Measurements from ENCODE around the gene GSTM5. TPM values are rescaled to one million over a fixed set of nuclear protein-coding genes. Genes with fewer than 3 reads are reported as not detected.

GSTM5 gene
- total RNA-seq, 4 donors from 2014 or later: 0.51 to 24.8 (median 22.3) TPM

DNA sequence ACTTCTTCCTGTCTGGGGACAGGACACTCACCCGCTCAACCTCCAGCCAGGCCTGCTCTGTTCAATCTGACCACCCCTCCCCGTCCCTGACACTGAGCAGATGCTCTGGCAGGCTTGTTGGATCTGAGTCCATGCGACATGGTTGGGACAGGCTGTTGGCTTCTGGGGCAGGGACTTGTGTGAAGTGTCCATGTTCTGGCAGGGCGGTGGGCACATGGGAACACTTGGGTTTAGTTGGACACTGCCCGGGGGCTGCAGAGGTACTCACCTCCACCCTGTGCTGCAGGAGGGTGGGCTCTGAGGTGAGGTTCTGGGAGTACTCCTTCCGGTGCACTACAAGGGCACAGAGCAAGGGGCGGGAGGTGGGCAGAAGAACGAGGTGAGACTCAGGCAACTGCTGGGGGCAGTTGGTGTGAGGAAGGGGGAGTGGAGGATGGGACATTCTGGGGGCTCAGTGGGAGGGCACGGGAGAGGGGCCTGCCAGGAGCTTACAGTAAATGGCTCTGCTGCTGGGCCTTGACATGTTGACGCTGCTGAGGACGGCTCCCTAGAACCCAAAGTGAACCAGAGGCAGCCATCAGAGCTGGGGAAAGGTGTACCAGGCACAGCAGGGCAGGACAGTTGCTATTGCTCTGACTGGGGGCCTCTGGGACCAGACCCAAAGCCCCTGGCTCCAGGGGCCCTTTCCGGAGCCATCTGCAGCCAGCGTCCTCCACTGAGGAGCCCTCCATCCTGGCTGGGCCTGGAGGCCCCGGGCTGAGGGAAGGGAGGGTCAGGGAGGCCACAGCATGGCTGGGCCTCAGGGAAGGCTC is 49.4 kb downstream of the GSTM5 start:
- TF ChIP-seq, protein P1, sequence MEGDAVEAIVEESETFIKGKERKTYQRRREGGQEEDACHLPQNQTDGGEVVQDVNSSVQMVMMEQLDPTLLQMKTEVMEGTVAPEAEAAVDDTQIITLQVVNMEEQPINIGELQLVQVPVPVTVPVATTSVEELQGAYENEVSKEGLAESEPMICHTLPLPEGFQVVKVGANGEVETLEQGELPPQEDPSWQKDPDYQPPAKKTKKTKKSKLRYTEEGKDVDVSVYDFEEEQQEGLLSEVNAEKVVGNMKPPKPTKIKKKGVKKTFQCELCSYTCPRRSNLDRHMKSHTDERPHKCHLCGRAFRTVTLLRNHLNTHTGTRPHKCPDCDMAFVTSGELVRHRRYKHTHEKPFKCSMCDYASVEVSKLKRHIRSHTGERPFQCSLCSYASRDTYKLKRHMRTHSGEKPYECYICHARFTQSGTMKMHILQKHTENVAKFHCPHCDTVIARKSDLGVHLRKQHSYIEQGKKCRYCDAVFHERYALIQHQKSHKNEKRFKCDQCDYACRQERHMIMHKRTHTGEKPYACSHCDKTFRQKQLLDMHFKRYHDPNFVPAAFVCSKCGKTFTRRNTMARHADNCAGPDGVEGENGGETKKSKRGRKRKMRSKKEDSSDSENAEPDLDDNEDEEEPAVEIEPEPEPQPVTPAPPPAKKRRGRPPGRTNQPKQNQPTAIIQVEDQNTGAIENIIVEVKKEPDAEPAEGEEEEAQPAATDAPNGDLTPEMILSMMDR (IDR thresholded peaks at IDR 0.05): no peak
- TF ChIP-seq POLR2A (IDR thresholded peaks at IDR 0.05): no peak
- Histone ChIP-seq H3K4me3 (no peak overlapping the region), H3K27me3 (no peaks in the 10 kb centered on the region), H3K9me3 (no peaks in the 10 kb centered on the region), H3K27ac (no peak overlapping the region), H3K36me3 (no peaks in the 10 kb centered on the region), H3K4me1 (no peaks in the 10 kb centered on the region)
- intact Hi-C loops (cut with DNase I; ENCODE audit: low total_unique reads): no loop called here
- peak; percentile 17 to 23 for DNase-seq

DNA sequence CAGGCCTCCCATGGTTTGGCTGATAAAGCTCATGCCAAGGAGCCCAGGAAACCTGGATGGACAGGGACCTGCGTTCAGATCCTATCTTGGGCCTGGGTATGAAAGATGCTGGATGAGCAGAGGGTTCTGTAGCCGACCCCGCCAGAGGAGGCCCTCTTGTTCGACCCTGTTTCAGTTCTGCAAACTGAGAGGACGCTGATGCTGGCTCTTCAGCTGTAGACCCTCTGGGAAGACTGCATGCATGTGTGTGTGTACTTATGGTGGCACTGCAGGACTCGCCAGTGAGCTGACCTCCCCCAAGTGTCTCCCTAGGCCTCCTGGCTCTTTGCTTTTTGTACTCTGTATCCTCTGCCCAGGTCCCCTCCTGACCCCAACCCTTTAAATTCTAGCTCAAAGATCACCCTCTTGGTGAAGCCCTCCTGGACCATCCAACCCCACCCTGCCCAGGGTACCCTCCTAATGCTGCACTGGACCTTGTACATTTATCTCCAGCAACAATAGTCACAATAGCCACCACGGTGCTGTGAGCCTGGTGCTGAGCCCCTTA is 50.1 kb downstream of the GSTM5 start:
- Histone ChIP-seq H3K36me3 (no peaks in the 10 kb centered on the region), H3K4me3 (no peak overlapping the region), H3K9me3 (no peaks in the 10 kb centered on the region), H3K27ac (no peak overlapping the region), H3K27me3 (no peaks in the 10 kb centered on the region), H3K4me1 (no peaks in the 10 kb centered on the region)
- no peak for TF ChIP-seq POLR2A (IDR thresholded peaks at IDR 0.05)
- TF ChIP-seq, protein P1 (IDR thresholded peaks at IDR 0.05): no peak
- peak; percentile 9 to 11 for DNase-seq
- intact Hi-C loops (cut with DNase I; ENCODE audit: low total_unique reads): no loop called here

DNA sequence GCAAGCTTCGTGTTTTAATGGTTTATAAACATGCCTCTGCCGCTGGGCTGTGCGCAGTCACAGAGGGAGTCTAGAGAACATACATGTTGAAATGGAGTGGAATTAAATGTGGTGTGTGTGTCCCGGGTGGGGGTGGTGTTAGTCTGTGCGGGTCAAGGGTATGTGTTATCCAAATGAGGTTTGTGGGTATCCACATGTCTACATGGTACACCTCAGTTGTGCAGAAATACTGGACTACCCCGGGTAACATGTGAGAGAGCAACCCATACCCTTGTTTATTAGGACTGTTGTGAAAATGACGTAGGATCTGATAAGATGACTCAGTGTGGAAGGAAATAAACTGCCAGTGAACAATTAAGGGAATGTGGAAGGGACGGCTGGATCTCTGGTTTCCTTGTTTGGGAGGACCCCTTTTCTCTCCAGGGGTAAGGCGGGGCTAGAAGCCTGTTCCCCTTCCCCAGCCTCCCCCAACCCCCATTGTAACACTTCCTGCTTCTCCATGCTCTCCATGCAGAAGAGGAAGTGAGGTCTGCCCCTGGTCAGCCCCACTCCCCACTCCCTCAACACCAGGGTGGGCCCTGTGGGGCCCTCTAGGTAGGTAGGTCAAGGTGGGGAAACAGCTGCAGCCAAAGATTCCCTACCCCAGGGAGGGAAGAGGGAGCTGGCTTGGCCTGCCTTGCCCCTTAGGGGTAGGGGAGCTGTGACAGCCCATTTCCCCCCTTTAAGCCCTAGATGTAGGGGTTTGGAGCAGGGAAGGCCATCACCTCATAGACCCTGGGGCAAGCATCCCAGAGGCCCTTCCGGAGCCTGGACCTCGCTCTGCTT is 51.0 kb downstream of the GSTM5 start:
- no peak overlapping the region for H3K27ac ChIP-seq
- no peaks in the 10 kb centered on the region for H3K27me3 ChIP-seq
- H3K4me1 ChIP-seq: no peaks in the 10 kb centered on the region
- TF ChIP-seq, protein P1 (IDR thresholded peaks at IDR 0.05): no peak
- no peak for TF ChIP-seq POLR2A (IDR thresholded peaks at IDR 0.05)
- H3K4me3 ChIP-seq: no peak overlapping the region
- DNase-seq: peak; percentile 9 to 14
- intact Hi-C loops (cut with DNase I; ENCODE audit: low total_unique reads): no loop called here
- no peaks in the 10 kb centered on the region for H3K9me3 ChIP-seq
- no peaks in the 10 kb centered on the region for H3K36me3 ChIP-seq

DNA sequence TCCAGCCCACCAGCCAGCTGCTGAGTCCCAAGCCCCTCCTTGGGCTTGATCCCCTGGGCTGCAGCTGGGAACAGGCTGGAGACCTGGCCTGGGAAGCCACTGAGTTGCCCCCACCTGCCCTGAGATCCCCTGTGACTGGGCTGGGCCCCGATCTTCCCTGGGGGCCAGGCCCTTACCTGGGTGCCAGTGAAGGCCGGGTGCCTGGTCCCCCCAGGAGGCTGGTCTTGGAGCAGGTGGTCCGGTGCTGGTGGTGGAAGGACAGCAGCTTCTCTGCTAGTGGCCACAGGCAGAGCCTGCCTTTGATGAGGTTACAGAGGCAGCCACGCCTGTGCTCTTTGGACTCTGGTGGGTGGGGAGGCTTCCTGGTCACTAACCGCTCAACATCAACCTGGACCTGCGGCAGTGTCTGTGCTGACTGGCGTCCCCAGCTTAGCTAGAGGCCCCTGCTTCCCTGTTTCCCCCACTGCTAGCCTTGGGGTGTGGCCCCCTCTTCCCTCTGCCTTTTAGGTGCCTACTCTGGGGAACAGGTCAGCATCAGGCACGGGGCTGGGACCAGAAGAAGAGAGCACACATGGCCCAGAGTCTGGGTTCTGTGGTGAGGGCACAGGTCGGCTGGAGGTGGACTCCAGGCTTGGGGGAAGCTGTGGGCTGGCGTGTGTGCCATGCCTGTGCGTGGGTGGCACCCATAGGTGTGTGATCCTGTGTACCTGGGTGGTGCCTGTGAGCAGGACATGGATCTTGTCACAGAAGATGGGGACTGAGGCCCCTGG is 51.8 kb downstream of the GSTM5 start, which contains the start of gene EPS8L3:
TSS of gene EPS8L3 (minus strand) at position 278 of the 770 bp plus-strand sequence. CDS start 2,174 bp downstream, outside the sequence.
- no peaks in the 10 kb centered on the region for H3K36me3 ChIP-seq
- H3K4me3 ChIP-seq: no peak within 1 kb of the TSS
- DNase-seq: peak; percentile 12 to 13
- H3K27ac ChIP-seq: no peak within 1 kb of the TSS
- intact Hi-C loops (cut with DNase I; ENCODE audit: low total_unique reads): no loop called here
- no peak for TF ChIP-seq POLR2A (IDR thresholded peaks at IDR 0.05)
- TF ChIP-seq, protein P1 (IDR thresholded peaks at IDR 0.05): no peak
- H3K4me1 ChIP-seq: no peaks in the 10 kb centered on the region
- no peaks in the 10 kb centered on the region for H3K9me3 ChIP-seq
- no peaks in the 10 kb centered on the region for H3K27me3 ChIP-seq
